Kidney glomerular epithelial cell (primary cell): ENCODE data around the gene KREMEN1.

ENCODE experiments used
- DNase-seq: peaks from one replicate; lab custom pipeline; 2025; lab: John Stamatoyannopoulos, UW

The KREMEN1 gene

GRCh38 chr22:29048822-29049654, 23.8 kb upstream of the KREMEN1 start:
- no peak for DNase-seq

GRCh38 chr22:29049655-29050263, 23.1 kb upstream of the KREMEN1 start:
- DNase-seq: no peak

GRCh38 chr22:29050457-29050856, 22.4 kb upstream of the KREMEN1 start:
- DNase-seq: no peak

GRCh38 chr22:29053048-29053702, 19.7 kb upstream of the KREMEN1 start:
- no peak for DNase-seq

GRCh38 chr22:29054251-29054767, 18.5 kb upstream of the KREMEN1 start:
- no peak for DNase-seq

- no peak for DNase-seq
These were observed 17.5 kb upstream of the KREMEN1 start for GRCh38 chr22:29055192-29055830.

GRCh38 chr22:29056472-29056871, 16.4 kb upstream of the KREMEN1 start:
- no peak for DNase-seq

- DNase-seq: no peak
These were observed 12.5 kb upstream of the KREMEN1 start for GRCh38 chr22:29060251-29060869.

GRCh38 chr22:29060931-29061330, 11.9 kb upstream of the KREMEN1 start:
- no peak for DNase-seq

GRCh38 chr22:29061773-29062172, 11.1 kb upstream of the KREMEN1 start, which contains the start of gene C22orf31:
TSS of gene C22orf31 (minus strand) at chr22:29061831. CDS start at chr22:29061792, 39 bp downstream.
- no peak for DNase-seq

- no peak for DNase-seq
These were observed 10.5 kb upstream of the KREMEN1 start for GRCh38 chr22:29062286-29062821.

GRCh38 chr22:29065468-29066190, 7.2 kb upstream of the KREMEN1 start:
- no peak for DNase-seq

GRCh38 chr22:29069463-29069862, 3.4 kb upstream of the KREMEN1 start:
- no peak for DNase-seq

GRCh38 chr22:29070490-29070889, 2.3 kb upstream of the KREMEN1 start:
- no peak for DNase-seq

- DNase-seq: no peak
These were observed 1.4 kb upstream of the KREMEN1 start for GRCh38 chr22:29071261-29072045.

GRCh38 chr22:29072193-29072978, 449 bp upstream of the KREMEN1 start:
- peak; percentile 44 for DNase-seq

GRCh38 chr22:29073618-29074275, 912 bp downstream of the KREMEN1 start:
- DNase-seq: no peak

GRCh38 chr22:29074276-29074772, 1.5 kb downstream of the KREMEN1 start:
- no peak for DNase-seq
